T-helper 1 cell treated with Interleukin-12 subunit alpha and Interleukin-12 subunit beta and Interleukin-4 antibody, amounts not matched to agents 30 μg/mL and 1 μg/mL, for 36 hours (primary cell): ENCODE results near the gene LRRC3.

Source experiments
- H3K27ac Mint-ChIP-seq: one replicate; pipeline ENCODE4 v1.8.0; 2021; ENCODE audit warnings: mild to moderate bottlenecking, mixed read lengths
- H3K27me3 Mint-ChIP-seq: one replicate; pipeline ENCODE4 v1.8.0; 2021; ENCODE audit warnings: low read depth, mixed read lengths
- H3K36me3 Mint-ChIP-seq: one replicate; pipeline ENCODE4 v1.8.0; 2021; ENCODE audit warnings: low read depth, mixed read lengths
- H3K4me1 Mint-ChIP-seq: one replicate; pipeline ENCODE4 v1.8.0; 2021; ENCODE audit warnings: low read depth, mixed read lengths
- H3K4me3 Mint-ChIP-seq: one replicate; pipeline ENCODE4 v1.8.0; 2021; ENCODE audit warnings: mild to moderate bottlenecking, moderate library complexity, mixed read lengths
- H3K9me3 Mint-ChIP-seq: one replicate; pipeline ENCODE4 v1.8.0; 2021; ENCODE audit warnings: mixed read lengths

Gene LRRC3

GRCh38 chr21:44431300-44431699 is 24.0 kb upstream of the LRRC3 start:
- peaks cover 11% of the 10 kb centered on the region for H3K36me3 Mint-ChIP-seq
- peaks cover 20% of the 10 kb centered on the region for H3K9me3 Mint-ChIP-seq
- no peaks in the 10 kb centered on the region for H3K27me3 Mint-ChIP-seq
- H3K4me3 Mint-ChIP-seq = no peak overlapping the region
- peaks cover 1% of the 10 kb centered on the region for H3K4me1 Mint-ChIP-seq
- H3K27ac Mint-ChIP-seq = no peak overlapping the region

GRCh38 chr21:44432841-44433790 is 22.2 kb upstream of the LRRC3 start:
- H3K27me3 Mint-ChIP-seq = no peaks in the 10 kb centered on the region
- H3K4me3 Mint-ChIP-seq = no peak overlapping the region
- H3K4me1 Mint-ChIP-seq = peaks cover 1% of the 10 kb centered on the region
- H3K9me3 Mint-ChIP-seq = peaks cover 20% of the 10 kb centered on the region
- H3K27ac Mint-ChIP-seq = no peak overlapping the region
- H3K36me3 Mint-ChIP-seq = peaks cover 14% of the 10 kb centered on the region

- Mint-ChIP-seq H3K4me3 (no peak overlapping the region), H3K27ac (peak overlapping the region; percentile 24)
Observed at GRCh38 chr21:44433791-44434567, 21.3 kb upstream of the LRRC3 start.

GRCh38 chr21:44434568-44434925 is 20.8 kb upstream of the LRRC3 start:
- peak overlapping the region; percentile 24 for H3K27ac Mint-ChIP-seq
- no peaks in the 10 kb centered on the region for H3K4me1 Mint-ChIP-seq
- peaks cover 14% of the 10 kb centered on the region for H3K36me3 Mint-ChIP-seq
- H3K4me3 Mint-ChIP-seq = no peak overlapping the region
- H3K27me3 Mint-ChIP-seq = no peaks in the 10 kb centered on the region
- peaks cover 15% of the 10 kb centered on the region for H3K9me3 Mint-ChIP-seq

More at GRCh38 chr21:44433791-44434567, 21.3 kb upstream of the LRRC3 start:
- Mint-ChIP-seq H3K27me3 (no peaks in the 10 kb centered on the region), H3K4me1 (no peaks in the 10 kb centered on the region), H3K9me3 (peaks cover 16% of the 10 kb centered on the region), H3K36me3 (peaks cover 12% of the 10 kb centered on the region)

- no peaks in the 10 kb centered on the region for H3K4me1 Mint-ChIP-seq
- no peak overlapping the region for H3K4me3 Mint-ChIP-seq
- H3K27ac Mint-ChIP-seq = peak overlapping the region; percentile 15
- H3K27me3 Mint-ChIP-seq = no peaks in the 10 kb centered on the region
- H3K36me3 Mint-ChIP-seq = peaks cover 13% of the 10 kb centered on the region
- H3K9me3 Mint-ChIP-seq = peaks cover 9% of the 10 kb centered on the region
Observed at GRCh38 chr21:44434936-44435635, 20.2 kb upstream of the LRRC3 start.

- H3K4me1 Mint-ChIP-seq = no peaks in the 10 kb centered on the region
- no peak overlapping the region for H3K4me3 Mint-ChIP-seq
- H3K27ac Mint-ChIP-seq = no peak overlapping the region
- H3K9me3 Mint-ChIP-seq = peaks cover 3% of the 10 kb centered on the region
- H3K27me3 Mint-ChIP-seq = no peaks in the 10 kb centered on the region
- peaks cover 10% of the 10 kb centered on the region for H3K36me3 Mint-ChIP-seq
Observed at GRCh38 chr21:44436111-44436611, 19.1 kb upstream of the LRRC3 start.

GRCh38 chr21:44436958-44437357 is 18.4 kb upstream of the LRRC3 start:
- Mint-ChIP-seq H3K36me3 (peaks cover 8% of the 10 kb centered on the region), H3K27ac (no peak overlapping the region), H3K4me3 (no peak overlapping the region), H3K4me1 (no peaks in the 10 kb centered on the region), H3K9me3 (no peaks in the 10 kb centered on the region), H3K27me3 (no peaks in the 10 kb centered on the region)

GRCh38 chr21:44437371-44437695 is 18.0 kb upstream of the LRRC3 start:
- H3K27me3 Mint-ChIP-seq = no peaks in the 10 kb centered on the region
- H3K36me3 Mint-ChIP-seq = peaks cover 7% of the 10 kb centered on the region
- H3K9me3 Mint-ChIP-seq = no peaks in the 10 kb centered on the region
- H3K4me1 Mint-ChIP-seq = no peaks in the 10 kb centered on the region
- H3K27ac Mint-ChIP-seq = no peak overlapping the region
- no peak overlapping the region for H3K4me3 Mint-ChIP-seq

GRCh38 chr21:44437696-44438431 is 17.4 kb upstream of the LRRC3 start:
- peaks cover 7% of the 10 kb centered on the region for H3K36me3 Mint-ChIP-seq
- no peaks in the 10 kb centered on the region for H3K9me3 Mint-ChIP-seq
- H3K27ac Mint-ChIP-seq = no peak overlapping the region
- no peaks in the 10 kb centered on the region for H3K4me1 Mint-ChIP-seq
- H3K4me3 Mint-ChIP-seq = no peak overlapping the region
- H3K27me3 Mint-ChIP-seq = no peaks in the 10 kb centered on the region

GRCh38 chr21:44438531-44439210 is 16.6 kb upstream of the LRRC3 start:
- Mint-ChIP-seq H3K4me3 (no peak overlapping the region), H3K36me3 (peaks cover 7% of the 10 kb centered on the region), H3K9me3 (no peaks in the 10 kb centered on the region), H3K27me3 (no peaks in the 10 kb centered on the region), H3K4me1 (no peaks in the 10 kb centered on the region), H3K27ac (no peak overlapping the region)

GRCh38 chr21:44439211-44439600 is 16.1 kb upstream of the LRRC3 start:
- no peaks in the 10 kb centered on the region for H3K9me3 Mint-ChIP-seq
- no peaks in the 10 kb centered on the region for H3K27me3 Mint-ChIP-seq
- no peak overlapping the region for H3K4me3 Mint-ChIP-seq
- no peaks in the 10 kb centered on the region for H3K4me1 Mint-ChIP-seq
- no peak overlapping the region for H3K27ac Mint-ChIP-seq
- H3K36me3 Mint-ChIP-seq = peaks cover 7% of the 10 kb centered on the region

- Mint-ChIP-seq H3K27me3 (no peaks in the 10 kb centered on the region), H3K36me3 (peaks cover 6% of the 10 kb centered on the region), H3K27ac (no peak overlapping the region), H3K9me3 (no peaks in the 10 kb centered on the region), H3K4me3 (no peak overlapping the region), H3K4me1 (no peaks in the 10 kb centered on the region)
Observed at GRCh38 chr21:44440241-44441040, 14.9 kb upstream of the LRRC3 start.

GRCh38 chr21:44441041-44441400 is 14.3 kb upstream of the LRRC3 start:
- no peak overlapping the region for H3K27ac Mint-ChIP-seq
- H3K27me3 Mint-ChIP-seq = no peaks in the 10 kb centered on the region
- no peaks in the 10 kb centered on the region for H3K4me1 Mint-ChIP-seq
- no peak overlapping the region for H3K4me3 Mint-ChIP-seq
- peaks cover 5% of the 10 kb centered on the region for H3K36me3 Mint-ChIP-seq
- H3K9me3 Mint-ChIP-seq = no peaks in the 10 kb centered on the region
